Measurements from ENCODE around the gene RBBP8NL.

Gene RBBP8NL

GRCh38 chr20:62377615-62378178, 49.6 kb downstream of the RBBP8NL start:
- Histone ChIP-seq H3K79me2 (ENCODE audit: insufficient read depth, low read length) (no peaks in the 10 kb centered on the region), H3K27ac (ENCODE audit: low read length) (no peak overlapping the region), H3K27me3 (ENCODE audit: insufficient read depth, low read length, poor library complexity) (no peaks in the 10 kb centered on the region), H3K9ac (ENCODE audit: low read depth, low read length) (no peak overlapping the region), H3K9me3 (ENCODE audit: insufficient read depth, low read length, severe bottlenecking) (no peaks in the 10 kb centered on the region), H3K4me1 (ENCODE audit: insufficient read depth, low read length) (no peaks in the 10 kb centered on the region), H3K36me3 (ENCODE audit: insufficient read depth, low read length) (peaks cover 11% of the 10 kb centered on the region), H4K20me1 (ENCODE audit: insufficient read depth, low read length) (0 out of 2 replicates have a peak, but pooled peaks cover 4% of the 10 kb centered on the region), H3K4me2 (ENCODE audit: insufficient read depth, low read length) (no peak overlapping the region), H2AFZ (ENCODE audit: low read depth, low read length) (no peak overlapping the region), H3K4me3 (ENCODE audit: low read depth in 1 of 2, low read length in 2 of 2) (no peak overlapping the region)
- no peak for ATAC-seq (ENCODE audit: insufficient read depth, low read depth)
- TF ChIP-seq EZH2 (IDR thresholded peaks at IDR 0.05; ENCODE audit: borderline replicate concordance, low read depth, low read length, severe bottlenecking) (no peak), CTCF (IDR thresholded peaks at IDR 0.05; ENCODE audit: borderline replicate concordance, extremely low read depth, low read length, poor library complexity, severe bottlenecking) (no peak)
- DNase-seq, result no peak

- H2AFZ ChIP-seq (ENCODE audit: low read depth, low read length), result no peak overlapping the region
- no peak overlapping the region for H3K27ac ChIP-seq (ENCODE audit: low read length)
- no peaks in the 10 kb centered on the region for H3K4me1 ChIP-seq (ENCODE audit: insufficient read depth, low read length)
- no peak overlapping the region for H3K4me2 ChIP-seq (ENCODE audit: insufficient read depth, low read length)
- no peaks in the 10 kb centered on the region for H3K27me3 ChIP-seq (ENCODE audit: insufficient read depth, low read length, poor library complexity)
- DNase-seq (no peak), ATAC-seq (ENCODE audit: insufficient read depth, low read depth) (no peak)
- no peak overlapping the region for H3K4me3 ChIP-seq (ENCODE audit: low read depth in 1 of 2, low read length in 2 of 2)
- H3K36me3 ChIP-seq (ENCODE audit: insufficient read depth, low read length), result peaks cover 5% of the 10 kb centered on the region
- H3K79me2 ChIP-seq (ENCODE audit: insufficient read depth, low read length), result no peaks in the 10 kb centered on the region
- TF ChIP-seq EZH2 (IDR thresholded peaks at IDR 0.05; ENCODE audit: borderline replicate concordance, low read depth, low read length, severe bottlenecking) (no peak), CTCF (IDR thresholded peaks at IDR 0.05; ENCODE audit: borderline replicate concordance, extremely low read depth, low read length, poor library complexity, severe bottlenecking) (no peak)
- 0 out of 2 replicates have a peak, but pooled peaks cover 4% of the 10 kb centered on the region for H4K20me1 ChIP-seq (ENCODE audit: insufficient read depth, low read length)
- H3K9ac ChIP-seq (ENCODE audit: low read depth, low read length), result no peak overlapping the region
- H3K9me3 ChIP-seq (ENCODE audit: insufficient read depth, low read length, severe bottlenecking), result no peaks in the 10 kb centered on the region
Observed at GRCh38 chr20:62377064-62377461, 50.3 kb downstream of the RBBP8NL start.

GRCh38 chr20:62376112-62377063, 51.0 kb downstream of the RBBP8NL start:
- no peak overlapping the region for H2AFZ ChIP-seq (ENCODE audit: low read depth, low read length)
- H3K9me3 ChIP-seq (ENCODE audit: insufficient read depth, low read length, severe bottlenecking), result no peaks in the 10 kb centered on the region
- no peaks in the 10 kb centered on the region for H3K79me2 ChIP-seq (ENCODE audit: insufficient read depth, low read length)
- peaks cover 4% of the 10 kb centered on the region; the same call in 1 of the 2 replicates for H4K20me1 ChIP-seq (ENCODE audit: insufficient read depth, low read length)
- H3K4me2 ChIP-seq (ENCODE audit: insufficient read depth, low read length), result no peak overlapping the region
- H3K27me3 ChIP-seq (ENCODE audit: insufficient read depth, low read length, poor library complexity), result no peaks in the 10 kb centered on the region
- DNase-seq (no peak), ATAC-seq (ENCODE audit: insufficient read depth, low read depth) (no peak)
- H3K4me1 ChIP-seq (ENCODE audit: insufficient read depth, low read length), result no peaks in the 10 kb centered on the region
- H3K36me3 ChIP-seq (ENCODE audit: insufficient read depth, low read length), result no peaks in the 10 kb centered on the region
- no peak for TF ChIP-seq CTCF (IDR thresholded peaks at IDR 0.05; ENCODE audit: borderline replicate concordance, extremely low read depth, low read length, poor library complexity, severe bottlenecking)
- no peak for TF ChIP-seq EZH2 (IDR thresholded peaks at IDR 0.05; ENCODE audit: borderline replicate concordance, low read depth, low read length, severe bottlenecking)
- H3K27ac ChIP-seq (ENCODE audit: low read length), result no peak overlapping the region
- H3K9ac ChIP-seq (ENCODE audit: low read depth, low read length), result no peak overlapping the region
- H3K4me3 ChIP-seq (ENCODE audit: low read depth in 1 of 2, low read length in 2 of 2), result no peak overlapping the region

All from DND-41 (cell line).